ENCODE measurements around the gene CDC5L. TPM values are rescaled to one million over a fixed set of nuclear protein-coding genes. Genes with fewer than 3 reads are reported as not detected.
"Not testable (repeated sequence)": the region's sequence is repeated elsewhere in the genome, so short reads cannot be mapped to it uniquely, and the experiment has no call there.

The CDC5L gene
- total and polyA plus RNA-seq, 2 experiments from 2014 or later, result 17.1 to 20.3 TPM

DNA sequence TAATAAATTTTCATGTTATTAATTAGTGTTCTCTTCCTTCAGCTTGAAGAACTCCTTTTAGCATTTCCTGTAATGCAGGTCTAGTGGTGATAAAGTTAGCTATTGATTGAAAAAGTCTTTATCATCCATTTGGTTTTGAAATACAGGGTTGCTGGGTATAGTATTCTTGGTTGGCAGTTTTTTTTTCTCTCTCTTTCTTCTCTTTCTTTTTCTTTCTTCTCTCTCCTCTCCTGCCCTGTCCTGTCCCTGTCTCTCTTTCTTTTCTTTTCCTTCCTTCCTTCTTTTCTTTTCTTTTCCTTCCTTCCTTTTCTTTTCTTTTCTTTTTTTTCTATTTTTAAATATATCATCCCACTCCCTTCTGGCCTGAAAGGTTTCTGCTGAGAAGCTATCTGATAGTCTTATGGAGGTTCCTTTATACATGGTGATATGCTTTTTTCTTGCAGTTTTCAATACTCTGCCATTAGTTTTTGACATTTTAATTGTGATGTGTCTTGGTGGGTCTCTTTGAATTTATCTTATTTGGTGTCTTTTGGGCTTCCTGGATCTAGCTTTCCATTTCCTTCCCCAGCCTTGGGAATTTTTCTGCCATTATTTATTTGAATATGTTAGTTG is 55.4 kb downstream of the CDC5L start:
- Histone ChIP-seq H3K27me3 (no peaks in the 10 kb centered on the region), H3K4me3 (no peak overlapping the region), H3K36me3 (peaks cover 9% of the 10 kb centered on the region)

DNA sequence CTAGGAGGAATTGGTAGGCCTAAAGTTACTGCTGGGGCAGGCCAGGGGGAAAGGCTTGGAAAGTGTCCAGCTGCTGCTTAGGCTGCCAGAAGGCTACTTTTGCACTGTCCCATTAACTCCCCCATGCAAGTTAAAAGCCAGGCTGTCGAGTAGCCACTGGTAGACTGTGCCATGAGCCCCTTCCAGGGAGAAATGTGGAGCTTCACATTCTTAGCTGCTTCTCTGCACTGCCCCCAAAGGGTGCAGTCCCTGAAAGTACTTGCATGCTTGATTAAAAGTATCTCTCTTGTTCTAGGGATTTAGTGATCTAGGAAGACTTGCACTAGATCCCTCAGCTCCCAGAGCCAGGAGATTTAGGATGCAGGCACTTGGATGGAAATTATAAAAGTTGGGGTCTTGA is 57.3 kb downstream of the CDC5L start:
- TF ChIP-seq, protein P1, sequence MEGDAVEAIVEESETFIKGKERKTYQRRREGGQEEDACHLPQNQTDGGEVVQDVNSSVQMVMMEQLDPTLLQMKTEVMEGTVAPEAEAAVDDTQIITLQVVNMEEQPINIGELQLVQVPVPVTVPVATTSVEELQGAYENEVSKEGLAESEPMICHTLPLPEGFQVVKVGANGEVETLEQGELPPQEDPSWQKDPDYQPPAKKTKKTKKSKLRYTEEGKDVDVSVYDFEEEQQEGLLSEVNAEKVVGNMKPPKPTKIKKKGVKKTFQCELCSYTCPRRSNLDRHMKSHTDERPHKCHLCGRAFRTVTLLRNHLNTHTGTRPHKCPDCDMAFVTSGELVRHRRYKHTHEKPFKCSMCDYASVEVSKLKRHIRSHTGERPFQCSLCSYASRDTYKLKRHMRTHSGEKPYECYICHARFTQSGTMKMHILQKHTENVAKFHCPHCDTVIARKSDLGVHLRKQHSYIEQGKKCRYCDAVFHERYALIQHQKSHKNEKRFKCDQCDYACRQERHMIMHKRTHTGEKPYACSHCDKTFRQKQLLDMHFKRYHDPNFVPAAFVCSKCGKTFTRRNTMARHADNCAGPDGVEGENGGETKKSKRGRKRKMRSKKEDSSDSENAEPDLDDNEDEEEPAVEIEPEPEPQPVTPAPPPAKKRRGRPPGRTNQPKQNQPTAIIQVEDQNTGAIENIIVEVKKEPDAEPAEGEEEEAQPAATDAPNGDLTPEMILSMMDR (IDR thresholded peaks at IDR 0.05; ENCODE audit: low read depth, low read length), result no peak
- Histone ChIP-seq H3K4me3 (no peak overlapping the region), H3K4me1 (ENCODE audit: low read depth) (no peaks in the 10 kb centered on the region), H3K36me3 (peaks cover 9% of the 10 kb centered on the region), H3K27me3 (no peaks in the 10 kb centered on the region), H3K27ac (no peak overlapping the region), H3K9me3 (ENCODE audit: low read depth) (no peaks in the 10 kb centered on the region)
- no peak for DNase-seq (ENCODE audit: low read depth in 1 of 2, low spot score in 1 of 2)

More for the DNA sequence above, 55.4 kb downstream of the CDC5L start:
- Histone ChIP-seq H3K4me1 (ENCODE audit: low read depth) (no peaks in the 10 kb centered on the region), H3K9me3 (ENCODE audit: low read depth) (no peaks in the 10 kb centered on the region), H3K27ac (no peak overlapping the region)
- DNase-seq (ENCODE audit: low read depth in 1 of 2, low spot score in 1 of 2), result no peak
- TF ChIP-seq, protein P1 (IDR thresholded peaks at IDR 0.05; ENCODE audit: low read depth, low read length), result no peak

DNA sequence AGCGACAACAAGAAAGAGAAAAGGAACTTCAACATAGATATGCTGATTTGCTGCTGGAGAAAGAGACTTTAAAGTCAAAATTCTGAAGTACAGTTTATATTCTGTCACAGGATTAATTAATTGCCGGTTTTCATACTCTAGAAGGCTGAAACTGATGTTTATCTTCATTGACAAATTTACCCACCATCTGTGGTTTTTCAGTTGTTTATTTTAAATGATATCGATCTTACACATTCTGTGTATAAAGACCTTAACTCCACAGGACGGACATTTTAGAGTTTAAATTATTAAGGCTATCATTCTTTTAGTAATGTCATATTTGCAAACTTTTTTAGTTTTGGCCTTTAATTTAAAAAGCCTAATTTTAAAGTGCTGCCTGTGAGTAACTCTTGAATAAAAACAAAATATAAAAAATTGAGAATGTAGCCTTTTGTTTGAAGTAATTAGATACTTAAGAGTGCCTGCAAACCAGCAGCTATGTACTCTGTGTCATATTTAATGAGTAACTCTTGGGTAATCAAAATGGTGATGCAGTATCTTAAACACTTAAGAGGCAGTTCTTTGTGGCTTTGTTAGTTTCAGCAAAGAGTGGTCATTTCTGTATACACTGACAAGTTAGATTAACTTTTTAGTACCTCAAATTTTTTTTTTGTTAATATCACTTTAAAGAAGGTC is 59.3 kb downstream of the CDC5L start:
- peaks cover 9% of the 10 kb centered on the region for H3K36me3 ChIP-seq
- H3K4me1 ChIP-seq (ENCODE audit: low read depth), result no peaks in the 10 kb centered on the region
- H3K9me3 ChIP-seq (ENCODE audit: low read depth), result no peaks in the 10 kb centered on the region
- no peak overlapping the region for H3K27ac ChIP-seq
- TF ChIP-seq, protein P1 (IDR thresholded peaks at IDR 0.05; ENCODE audit: low read depth, low read length), result no peak
- peak in 1 of 2 donors; percentile 77 for DNase-seq (ENCODE audit: low read depth in 1 of 2, low spot score in 1 of 2)
- H3K27me3 ChIP-seq, result no peaks in the 10 kb centered on the region
- no peak overlapping the region for H3K4me3 ChIP-seq

DNA sequence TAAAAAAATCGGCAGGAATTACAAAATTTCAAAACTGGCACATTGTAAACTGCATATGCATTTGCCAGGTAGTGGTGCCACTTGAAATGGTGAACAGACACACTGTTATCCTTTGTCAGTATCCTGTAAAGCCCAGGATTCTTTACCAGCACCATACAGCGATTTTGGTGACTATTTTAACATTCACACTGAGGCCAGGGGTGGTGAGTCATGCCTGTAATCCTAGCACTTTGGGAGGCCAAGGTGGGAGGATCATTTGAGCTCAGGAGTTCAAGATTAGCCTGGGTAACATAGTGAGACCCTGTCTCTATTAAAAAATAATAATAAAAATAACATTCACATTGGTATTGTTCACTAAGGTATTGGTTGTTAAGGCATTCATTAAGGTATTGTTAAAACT is 61.7 kb downstream of the CDC5L start:
- not testable (repeated sequence) for DNase-seq (ENCODE audit: low read depth in 1 of 2, low spot score in 1 of 2); H3K36me3 ChIP-seq; H3K4me1 ChIP-seq (ENCODE audit: low read depth); H3K9me3 ChIP-seq (ENCODE audit: low read depth); H3K4me3 ChIP-seq; H3K27me3 ChIP-seq; H3K27ac ChIP-seq

DNA sequence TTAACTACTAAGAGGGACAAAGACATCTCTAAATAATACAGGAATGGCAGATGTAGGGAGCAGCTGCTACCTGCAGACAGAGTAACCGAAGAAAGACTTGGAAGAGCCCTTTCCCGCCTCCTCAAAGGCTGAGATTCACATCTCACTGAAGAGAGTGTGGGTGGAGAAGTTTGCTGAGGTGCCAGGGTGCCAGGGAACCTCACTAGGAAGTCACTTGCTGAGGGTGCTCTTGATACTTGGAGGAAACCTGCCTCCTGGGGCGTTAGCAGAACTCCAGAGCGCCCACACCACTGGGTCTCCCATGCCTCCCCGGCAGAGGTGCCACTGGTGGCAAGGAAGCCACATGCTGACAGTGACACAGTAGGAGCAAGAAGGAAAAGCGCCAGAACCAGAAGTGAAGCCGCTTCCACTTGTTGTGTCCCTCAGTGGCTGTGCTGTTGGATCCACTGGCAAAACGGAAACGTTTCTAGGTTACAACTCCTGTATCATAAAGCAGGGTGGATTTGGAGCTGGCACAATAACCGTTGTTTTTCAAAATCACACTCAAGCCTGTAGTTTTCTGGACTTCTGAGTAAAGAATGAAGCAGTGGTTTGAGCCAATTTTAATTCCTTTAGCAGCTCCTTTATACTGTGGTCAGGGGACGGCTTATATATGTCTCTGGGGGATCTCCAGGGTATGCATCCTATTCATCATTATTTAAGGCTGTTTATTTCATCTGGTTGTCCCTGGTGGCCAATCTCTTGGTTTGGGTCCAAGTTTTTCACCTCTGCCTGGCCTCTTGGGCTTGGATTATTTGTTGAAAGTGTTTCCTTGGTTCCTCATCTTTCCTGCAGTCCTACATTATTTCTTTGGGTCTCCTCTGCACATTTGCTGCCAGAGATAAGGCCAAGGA is 64.5 kb downstream of the CDC5L start:
- Histone ChIP-seq H3K27me3 (no peaks in the 10 kb centered on the region), H3K4me1 (ENCODE audit: low read depth) (no peaks in the 10 kb centered on the region), H3K27ac (no peak overlapping the region), H3K36me3 (peaks cover 1% of the 10 kb centered on the region), H3K4me3 (no peak overlapping the region), H3K9me3 (ENCODE audit: low read depth) (no peaks in the 10 kb centered on the region)
- peak in 1 of 2 donors; percentile 53 for DNase-seq (ENCODE audit: low read depth in 1 of 2, low spot score in 1 of 2)
- TF ChIP-seq, protein P1 (IDR thresholded peaks at IDR 0.05; ENCODE audit: low read depth, low read length), result no peak

Measured in cardiac muscle cell (in vitro differentiated cells and primary cell).